Left renal cortex interstitium (tissue), 4 donors: ENCODE results near the gene NCOA4. TPM values are rescaled to one million over a fixed set of nuclear protein-coding genes. Genes with fewer than 3 reads are reported as not detected.
"Not testable (repeated sequence)": the region's sequence is repeated elsewhere in the genome, so short reads cannot be mapped to it uniquely, and the experiment has no call there.

Experiments used
- DNase-seq, 4 donors: peaks; one replicate each; pipeline ENCODE4 v3.0.0-alpha.2; 2013; ENCODE audit warnings: low read depth in 4 of 4, low spot score in 2 of 4, missing footprints in 1 of 4
- polyA plus RNA-seq, 4 donors: library from polyadenylated mRNA; unstranded; fragments of 120-200 nt; gene quantifications; one replicate each; pipeline ENCODE4 v1.2.1, GENCODE V29; 2013; ENCODE audit not compliant: insufficient read length in 4 of 4

NCOA4 gene
- polyA plus RNA-seq = 100 to 1,000 TPM; 178 to 241 (median 201) TPM

GRCh38 chr10:46030091-46030937 is at the start of gene NCOA4:
Gene NCOA4 (minus strand): TSS chr10:46030623. CDS start chr10:46016680, 13,943 bp downstream.
- DNase-seq = peak; percentile 94 to 97 (median 96)

GRCh38 chr10:46079831-46080585 is 49.6 kb upstream of the NCOA4 start:
- no peak for DNase-seq

- no peak for DNase-seq
Measured at GRCh38 chr10:46077731-46078413, 47.4 kb upstream of the NCOA4 start.

- no peak for DNase-seq
Measured at GRCh38 chr10:46077141-46077554, 46.7 kb upstream of the NCOA4 start.

- no peak for DNase-seq
Measured at GRCh38 chr10:46075869-46076268, 45.4 kb upstream of the NCOA4 start.

GRCh38 chr10:46074196-46074946 is 43.9 kb upstream of the NCOA4 start:
- DNase-seq = no peak

GRCh38 chr10:46073564-46073963 is 43.1 kb upstream of the NCOA4 start:
- DNase-seq = no peak

GRCh38 chr10:46070749-46071148 is 40.3 kb upstream of the NCOA4 start:
- DNase-seq = no peak

- no peak for DNase-seq
Measured at GRCh38 chr10:46069771-46070463, 39.5 kb upstream of the NCOA4 start.

- no peak for DNase-seq
Measured at GRCh38 chr10:46068905-46069304, 38.5 kb upstream of the NCOA4 start.

GRCh38 chr10:46068117-46068516 is 37.7 kb upstream of the NCOA4 start:
- no peak for DNase-seq

- DNase-seq = no peak
Measured at GRCh38 chr10:46064269-46064817, 33.9 kb upstream of the NCOA4 start.

GRCh38 chr10:46062723-46063428 is 32.5 kb upstream of the NCOA4 start:
- DNase-seq = no peak

GRCh38 chr10:46060706-46061105 is 30.3 kb upstream of the NCOA4 start:
- DNase-seq = no peak

- not testable (repeated sequence) for DNase-seq
Measured at GRCh38 chr10:46057927-46058326, 27.5 kb upstream of the NCOA4 start.

GRCh38 chr10:46057038-46057437 is 26.6 kb upstream of the NCOA4 start:
- DNase-seq = no peak

GRCh38 chr10:46055771-46056170 is 25.3 kb upstream of the NCOA4 start:
- no peak for DNase-seq

- no peak for DNase-seq
Measured at GRCh38 chr10:46053534-46054434, 23.4 kb upstream of the NCOA4 start.
